HG02642 (cell line): ENCODE measurements around the gene PAFAH1B1.

ENCODE experiments used
- ATAC-seq: cut with Tn5 transposase; IDR thresholded peaks from one replicate; pipeline ENCODE4 v1.9.1; 2021; ENCODE audit warnings: mild to moderate bottlenecking; ENCODE audit not compliant: unreplicated experiment, poor library complexity

The PAFAH1B1 gene

GRCh38 chr17:2711608-2712299, 118.3 kb downstream of the PAFAH1B1 start, which contains the start of gene CLUH:
Gene CLUH (minus strand): TSS chr17:2711764. CDS start chr17:2711661, 103 bp downstream.
- ATAC-seq, result peak; percentile 75

GRCh38 chr17:2712300-2713043, 119.0 kb downstream of the PAFAH1B1 start:
- ATAC-seq, result no peak

GRCh38 chr17:2713881-2714280, 120.4 kb downstream of the PAFAH1B1 start:
- ATAC-seq, result no peak

- no peak for ATAC-seq
Measured at GRCh38 chr17:2716649-2717048, 123.2 kb downstream of the PAFAH1B1 start.

GRCh38 chr17:2718150-2718938, 124.9 kb downstream of the PAFAH1B1 start:
- no peak for ATAC-seq

GRCh38 chr17:2719861-2720260, 126.4 kb downstream of the PAFAH1B1 start:
- no peak for ATAC-seq

GRCh38 chr17:2721603-2722002, 128.1 kb downstream of the PAFAH1B1 start:
- no peak for ATAC-seq

GRCh38 chr17:2722611-2723010, 129.2 kb downstream of the PAFAH1B1 start:
- no peak for ATAC-seq

GRCh38 chr17:2723505-2723996, 130.1 kb downstream of the PAFAH1B1 start:
- no peak for ATAC-seq

GRCh38 chr17:2723997-2724783, 130.7 kb downstream of the PAFAH1B1 start:
- no peak for ATAC-seq

- ATAC-seq, result no peak
Measured at GRCh38 chr17:2724784-2725164, 131.3 kb downstream of the PAFAH1B1 start.

GRCh38 chr17:2730764-2731353, 137.4 kb downstream of the PAFAH1B1 start:
- no peak for ATAC-seq

- no peak for ATAC-seq
Measured at GRCh38 chr17:2731807-2732206, 138.4 kb downstream of the PAFAH1B1 start.

GRCh38 chr17:2734939-2735338, 141.5 kb downstream of the PAFAH1B1 start:
- ATAC-seq, result no peak
